Esophagus (tissue), 2 donors: ENCODE measurements around the gene FILIP1. TPM values are rescaled to one million over a fixed set of nuclear protein-coding genes. Genes with fewer than 3 reads are reported as not detected.

Experiments used
- H3K27ac ChIP-seq, 2 donors: one replicate each; pipeline ENCODE4 v1.5.1; 2013; ENCODE audit warnings: low read depth in 2 of 2, mild to moderate bottlenecking in 2 of 2, inconsistent platforms in 1 of 2, low read length in 1 of 2, moderate library complexity in 1 of 2
- H3K27me3 ChIP-seq, 2 donors: one replicate each; pipeline ENCODE4 v1.6.1; 2013; ENCODE audit warnings: low read length in 2 of 2, control low read depth in 1 of 2, mild to moderate bottlenecking in 1 of 2; ENCODE audit not compliant: insufficient read depth in 2 of 2, control insufficient read depth in 1 of 2
- H3K36me3 ChIP-seq, 2 donors: one replicate each; pipeline ENCODE4 v1.6.1; 2013; ENCODE audit warnings: low read length in 1 of 2; ENCODE audit not compliant: control insufficient read depth in 2 of 2, insufficient read depth in 2 of 2
- H3K4me1 ChIP-seq, 2 donors: one replicate each; pipeline ENCODE4 v1.6.1; 2013; ENCODE audit warnings: low read length in 1 of 2; ENCODE audit not compliant: control insufficient read depth in 2 of 2, insufficient read depth in 2 of 2
- H3K4me3 ChIP-seq, 2 donors: one replicate each; pipeline ENCODE4 v1.5.1; 2013; ENCODE audit warnings: low read length in 2 of 2, mild to moderate bottlenecking in 2 of 2, low read depth in 1 of 2, moderate library complexity in 1 of 2
- H3K9me3 ChIP-seq, 2 donors: one replicate each; pipeline ENCODE4 v1.6.1; 2013; ENCODE audit warnings: mild to moderate bottlenecking in 2 of 2, low read depth in 1 of 2, low read length in 1 of 2, moderate library complexity in 1 of 2; ENCODE audit not compliant: control insufficient read depth in 2 of 2, insufficient read depth in 1 of 2
- WGBS, 2 donors: extraction: QIAGEN DNeasy Blood & Tissue Kit; methylation state at CpG; one replicate each; pipeline ENCODE4 v1.1.7; 2013; 5-methylcytosine and 5-hydroxymethylcytosine counted together
- polyA plus RNA-seq, 2 donors: library from polyadenylated mRNA; stranded (reverse); fragments of 200-250 nt; gene quantifications; one replicate each; pipeline ENCODE4 v1.2.3, GENCODE V29; 2013
- donor health status: healthy with polysubstance abuse.
- donor health status: Bipolar disorder and iron deficiency.

FILIP1 gene
- polyA plus RNA-seq, 2 donors = 0.84 to 1.6 TPM

GRCh38 chr6:75353644-75354043 is 140.0 kb downstream of the FILIP1 start:
- Histone ChIP-seq H3K4me1 (no peaks in the 10 kb centered on the region), H3K27ac (no peak overlapping the region), H3K9me3 (no peaks in the 10 kb centered on the region), H3K36me3 (no peaks in the 10 kb centered on the region), H3K27me3 (no peaks in the 10 kb centered on the region), H3K4me3 (no peak overlapping the region)
- WGBS, 2 donors = 95 to 98% methylated on average over 4 of the region's 4 CpGs

DNA sequence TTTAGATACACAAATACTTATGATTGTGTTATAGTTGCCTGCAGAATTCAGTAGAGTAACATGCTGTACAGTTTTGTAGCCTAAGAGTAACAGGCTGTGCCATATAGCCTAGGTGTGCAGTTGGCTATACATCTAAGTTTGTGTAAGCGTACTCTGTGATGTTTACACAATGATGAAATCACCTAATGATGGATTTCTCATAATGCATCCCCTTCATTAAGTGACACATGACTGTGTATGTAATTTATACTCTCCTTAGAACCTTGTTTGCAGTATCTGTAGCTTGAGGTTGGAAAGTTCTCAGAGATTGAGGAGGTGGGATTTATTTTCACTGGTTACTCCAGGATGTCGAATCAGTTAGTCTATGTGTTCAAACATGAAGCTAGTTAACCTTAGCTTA is 142.0 kb downstream of the FILIP1 start:
- 52 to 65% methylated on average over 2 of the region's 2 CpGs for WGBS, 2 donors
- Histone ChIP-seq H3K4me3 (no peak overlapping the region), H3K4me1 (no peaks in the 10 kb centered on the region), H3K9me3 (no peaks in the 10 kb centered on the region), H3K27ac (no peak overlapping the region), H3K27me3 (no peaks in the 10 kb centered on the region), H3K36me3 (no peaks in the 10 kb centered on the region)

- no peaks in the 10 kb centered on the region for H3K27me3 ChIP-seq
- H3K4me1 ChIP-seq = no peaks in the 10 kb centered on the region
- H3K4me3 ChIP-seq = no peak overlapping the region
- no peaks in the 10 kb centered on the region for H3K36me3 ChIP-seq
- no peaks in the 10 kb centered on the region for H3K9me3 ChIP-seq
- H3K27ac ChIP-seq = no peak overlapping the region
- 84 to 88% methylated on average over 6 of the region's 6 CpGs for WGBS, 2 donors
Observed at GRCh38 chr6:75350808-75351207, 142.8 kb downstream of the FILIP1 start.

- no peaks in the 10 kb centered on the region for H3K4me1 ChIP-seq
- H3K9me3 ChIP-seq = no peaks in the 10 kb centered on the region
- H3K27me3 ChIP-seq = no peaks in the 10 kb centered on the region
- no peak overlapping the region for H3K4me3 ChIP-seq
- H3K27ac ChIP-seq = no peak overlapping the region
- 38 to 47% methylated on average over 3 of the region's 3 CpGs for WGBS, 2 donors
- H3K36me3 ChIP-seq = no peaks in the 10 kb centered on the region
Observed at GRCh38 chr6:75350156-75350555, 143.4 kb downstream of the FILIP1 start.

DNA sequence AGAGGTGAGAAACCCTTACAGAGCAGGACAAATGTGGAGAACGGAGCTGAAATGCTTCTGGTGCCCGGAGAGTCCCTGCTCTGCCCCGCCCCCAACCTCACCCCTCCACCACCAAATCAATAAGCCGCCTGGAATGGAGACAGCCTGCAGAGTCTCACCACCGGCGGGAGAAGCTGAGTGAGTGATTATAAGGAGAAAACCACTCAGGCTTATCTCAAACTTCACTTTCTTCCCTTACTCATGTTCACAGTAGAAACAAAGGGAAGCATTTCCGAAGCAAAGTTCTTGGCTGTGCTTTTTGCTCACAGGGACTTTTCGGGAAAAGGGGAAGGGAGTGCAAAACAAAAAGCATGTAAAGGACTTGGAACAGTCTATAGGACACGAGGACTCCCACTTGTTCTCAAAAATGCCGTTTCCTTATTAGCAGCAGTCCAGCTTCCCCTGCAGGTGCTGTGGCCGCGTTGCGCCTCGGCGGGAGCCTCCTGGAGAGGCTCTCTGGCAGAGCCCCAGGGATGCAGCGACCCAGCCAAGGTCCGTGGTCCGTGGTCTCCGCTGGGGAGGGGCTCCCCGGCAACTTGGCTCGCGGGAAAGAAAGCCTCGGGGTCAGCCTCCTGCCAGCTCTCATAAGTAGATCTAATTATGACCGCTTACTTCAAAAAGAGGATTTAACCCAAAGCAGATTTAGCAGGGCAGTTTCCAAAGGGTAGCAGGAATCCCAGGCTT is 144.2 kb downstream of the FILIP1 start:
- H3K4me1 ChIP-seq = no peaks in the 10 kb centered on the region
- H3K27me3 ChIP-seq = no peaks in the 10 kb centered on the region
- H3K4me3 ChIP-seq = peak overlapping the region; percentile 4 to 15
- no peaks in the 10 kb centered on the region for H3K36me3 ChIP-seq
- no peak overlapping the region for H3K27ac ChIP-seq
- no peaks in the 10 kb centered on the region for H3K9me3 ChIP-seq
- WGBS, 2 donors = 6 to 8% methylated on average over 24 of the region's 24 CpGs

- Histone ChIP-seq H3K4me1 (no peaks in the 10 kb centered on the region), H3K27me3 (no peaks in the 10 kb centered on the region), H3K27ac (no peak overlapping the region), H3K36me3 (no peaks in the 10 kb centered on the region), H3K4me3 (no peak overlapping the region), H3K9me3 (no peaks in the 10 kb centered on the region)
Observed at GRCh38 chr6:75348882-75349261, 144.7 kb downstream of the FILIP1 start.

DNA sequence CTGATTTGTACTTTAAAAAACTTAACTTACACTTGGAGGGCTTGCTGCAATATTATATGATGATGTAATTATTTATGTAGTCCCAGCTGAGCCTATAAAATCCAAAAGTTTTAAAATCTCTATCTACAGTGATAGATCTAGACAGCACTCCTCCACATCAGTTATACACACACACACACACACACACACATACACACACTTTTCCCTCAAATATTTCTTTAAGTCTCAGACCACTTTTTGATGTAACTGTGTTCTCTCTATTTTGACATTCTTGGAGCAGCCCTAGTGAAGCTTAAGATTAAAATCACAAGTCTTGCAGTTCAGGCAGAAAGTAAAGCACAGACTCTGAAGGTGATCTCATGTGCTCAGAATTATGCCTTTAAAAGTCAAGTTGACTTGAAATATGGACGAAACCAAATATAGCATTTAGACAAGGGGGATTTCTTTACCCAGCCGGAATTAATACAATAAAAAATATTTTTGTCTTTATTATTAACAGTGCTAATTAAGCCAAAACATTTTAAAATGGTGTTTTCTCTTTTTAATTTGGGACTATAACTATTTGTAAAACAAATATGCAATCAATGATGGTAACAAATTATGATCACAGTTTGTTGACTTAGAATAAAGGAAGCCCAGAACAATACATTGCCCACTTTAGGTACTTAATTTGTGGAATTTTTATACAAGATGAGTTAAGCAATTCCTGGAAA is 145.5 kb downstream of the FILIP1 start:
- no peaks in the 10 kb centered on the region for H3K36me3 ChIP-seq
- WGBS, 2 donors = 80 to 89% methylated on average over 2 of the region's 2 CpGs
- no peak overlapping the region for H3K27ac ChIP-seq
- H3K4me3 ChIP-seq = no peak overlapping the region
- H3K27me3 ChIP-seq = no peaks in the 10 kb centered on the region
- H3K9me3 ChIP-seq = no peaks in the 10 kb centered on the region
- no peaks in the 10 kb centered on the region for H3K4me1 ChIP-seq

DNA sequence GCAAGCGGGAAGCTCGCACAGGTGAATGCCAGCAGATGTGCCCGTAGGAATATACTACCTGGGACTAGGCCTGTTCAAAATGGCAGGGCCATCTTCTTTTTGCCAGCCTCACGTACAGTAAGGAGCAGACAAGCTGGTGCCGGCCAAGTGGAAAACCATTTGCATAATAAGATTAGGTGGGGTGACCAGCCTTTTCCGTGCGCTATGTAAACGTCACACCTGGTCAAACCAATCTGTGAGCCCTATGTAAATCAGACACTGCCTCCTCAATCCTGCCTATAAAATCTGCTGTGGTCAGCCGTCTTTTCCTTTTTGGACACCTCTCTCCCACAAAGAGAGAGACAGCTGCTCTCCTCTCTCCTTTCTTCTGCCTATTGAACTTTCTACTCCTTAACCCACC is 148.2 kb downstream of the FILIP1 start:
- WGBS, 2 donors = 94 to 95% methylated on average over 9 of the region's 9 CpGs
- Histone ChIP-seq H3K9me3 (no peaks in the 10 kb centered on the region), H3K4me1 (no peaks in the 10 kb centered on the region), H3K36me3 (no peaks in the 10 kb centered on the region), H3K27me3 (no peaks in the 10 kb centered on the region), H3K27ac (no peak overlapping the region), H3K4me3 (no peak overlapping the region)

DNA sequence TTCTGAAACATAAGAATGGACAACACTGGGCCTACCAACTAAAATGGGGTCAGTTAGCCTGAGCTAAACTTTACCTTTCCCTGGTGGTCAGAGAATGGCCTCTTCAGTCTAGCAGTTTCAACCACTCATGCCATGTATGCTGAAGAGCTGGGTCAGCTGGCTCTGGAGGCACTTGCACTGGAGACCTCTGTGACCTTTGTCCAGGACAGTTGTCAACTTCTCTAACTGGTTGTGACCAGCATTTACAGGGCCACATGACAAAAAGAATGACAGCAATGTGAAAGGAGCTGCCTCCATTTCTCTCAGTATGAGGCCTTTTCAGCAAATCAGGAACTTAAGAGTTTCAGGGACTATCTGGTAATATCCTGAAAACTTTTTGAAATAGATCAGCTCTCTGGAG is 149.1 kb downstream of the FILIP1 start:
- Histone ChIP-seq H3K9me3 (no peaks in the 10 kb centered on the region), H3K4me3 (no peak overlapping the region), H3K36me3 (no peaks in the 10 kb centered on the region), H3K4me1 (no peaks in the 10 kb centered on the region), H3K27ac (no peak overlapping the region), H3K27me3 (no peaks in the 10 kb centered on the region)

DNA sequence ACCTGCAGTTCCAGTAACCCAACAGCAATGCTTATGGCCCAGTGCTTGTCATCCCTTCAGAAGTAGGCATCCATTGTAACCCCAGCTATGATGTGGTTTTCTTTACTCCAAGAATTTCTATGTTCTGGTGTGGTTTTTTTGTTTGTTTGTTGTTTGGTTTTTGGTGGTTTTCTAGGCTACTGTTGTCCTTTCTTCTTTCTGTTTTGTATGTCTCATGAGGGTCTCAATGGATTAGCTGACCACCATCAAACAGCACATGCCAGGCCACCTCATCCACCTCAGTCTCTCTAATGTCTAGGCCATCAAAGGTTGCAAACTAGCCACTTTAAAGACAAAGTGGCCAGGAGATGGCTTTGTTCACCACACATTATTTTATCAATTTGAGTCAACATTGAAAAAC is 149.6 kb downstream of the FILIP1 start:
- Histone ChIP-seq H3K4me1 (no peaks in the 10 kb centered on the region), H3K9me3 (no peaks in the 10 kb centered on the region), H3K36me3 (no peaks in the 10 kb centered on the region)

More for the DNA sequence above, 149.6 kb downstream of the FILIP1 start:
- H3K27ac ChIP-seq = no peak overlapping the region
- no peak overlapping the region for H3K4me3 ChIP-seq
- no peaks in the 10 kb centered on the region for H3K27me3 ChIP-seq
